Activated T-cell treated with anti-CD3 and anti-CD28 coated beads, Interleukin-2, amount 50 U/mL, for 72 hours (primary cell): ENCODE data around the gene TCAP. TPM values are rescaled to one million over a fixed set of nuclear protein-coding genes. Genes with fewer than 3 reads are reported as not detected.

Experiments
- ATAC-seq, 2 donors: fragments of 150-1000 bp; cut with Tn5 transposase; replicated peaks in 1 of 2; 2 replicates each; pipeline ENCODE4 v1.10.0; 2021; ENCODE audit warnings: moderate library complexity in 2 of 2, mild to moderate bottlenecking in 1 of 2
- DNase-seq, 2 donors: peaks; one replicate each; pipeline ENCODE4 v3.0.0; 2021 to 2022; ENCODE audit warnings: mixed read lengths in 1 of 2
- H3K27ac Mint-ChIP-seq: one replicate; pipeline ENCODE4 v1.8.0; 2022; ENCODE audit warnings: mild to moderate bottlenecking, moderate library complexity, mixed read lengths
- H3K27me3 Mint-ChIP-seq: one replicate; pipeline ENCODE4 v1.8.0; 2022; ENCODE audit warnings: low read depth, mixed read lengths
- H3K36me3 Mint-ChIP-seq, 2 donors: one replicate each; pipeline ENCODE4 v1.8.0; 2022; ENCODE audit warnings: mixed read lengths in 2 of 2, mild to moderate bottlenecking in 1 of 2; ENCODE audit not compliant: insufficient read depth in 2 of 2
- H3K4me1 Mint-ChIP-seq: one replicate; pipeline ENCODE4 v1.8.0; 2022; ENCODE audit warnings: low read depth, mixed read lengths
- H3K4me3 Mint-ChIP-seq, 2 donors: one replicate each; pipeline ENCODE4 v1.8.0; 2022; ENCODE audit warnings: mild to moderate bottlenecking in 2 of 2, mixed read lengths in 2 of 2, moderate library complexity in 2 of 2
- H3K9me3 Mint-ChIP-seq, 2 donors: one replicate each; pipeline ENCODE4 v1.8.0; 2022; ENCODE audit warnings: mixed read lengths in 2 of 2
- total RNA-seq, 2 donors: library from RNA; stranded (reverse); gene quantifications; one replicate each; pipeline ENCODE4 v1.2.3, GENCODE V29; 2022

The TCAP gene
- total RNA-seq, 2 donors from 2014 or later: 1.4 to 1.5 TPM

GRCh38 chr17:39635614-39636176 is 29.5 kb upstream of the TCAP start:
- Mint-ChIP-seq H3K4me1 (peaks cover 46% of the 10 kb centered on the region), H3K27ac (no peak overlapping the region), H3K4me3 (no peak overlapping the region), H3K9me3 (no peaks in the 10 kb centered on the region), H3K36me3 (no peaks in the 10 kb centered on the region), H3K27me3 (peaks cover 15% of the 10 kb centered on the region)
- no peak for ATAC-seq
- no peak for DNase-seq

GRCh38 chr17:39636587-39636926 is 28.6 kb upstream of the TCAP start:
- Mint-ChIP-seq H3K36me3 (no peaks in the 10 kb centered on the region), H3K9me3 (no peaks in the 10 kb centered on the region), H3K4me3 (peak overlapping the region; percentile 88 to 92), H3K27ac (peak overlapping the region; percentile 69), H3K27me3 (peaks cover 7% of the 10 kb centered on the region), H3K4me1 (peaks cover 42% of the 10 kb centered on the region)
- DNase-seq (no peak), ATAC-seq (peak; percentile 5 to 6)

- Mint-ChIP-seq H3K9me3 (no peaks in the 10 kb centered on the region), H3K4me1 (peaks cover 42% of the 10 kb centered on the region), H3K4me3 (peak within 1 kb of the TSS; percentile 88 to 92), H3K27me3 (peaks cover 1% of the 10 kb centered on the region), H3K36me3 (no peaks in the 10 kb centered on the region), H3K27ac (peak within 1 kb of the TSS; percentile 69)
- DNase-seq (peak; percentile 93 to 95), ATAC-seq (peak; percentile 94)
These were observed 28.0 kb upstream of the TCAP start, which contains the start of gene STARD3 for GRCh38 chr17:39636927-39637736. Gene STARD3 (plus strand): TSS chr17:39637144. CDS start chr17:39653532, 16,388 bp downstream.

GRCh38 chr17:39638317-39638716 is 26.8 kb upstream of the TCAP start:
- Mint-ChIP-seq H3K27ac (peak overlapping the region; percentile 43), H3K4me3 (peak overlapping the region; percentile 88 to 92), H3K9me3 (no peaks in the 10 kb centered on the region), H3K27me3 (no peaks in the 10 kb centered on the region), H3K4me1 (peaks cover 54% of the 10 kb centered on the region), H3K36me3 (no peaks in the 10 kb centered on the region)
- ATAC-seq (no peak), DNase-seq (no peak)

GRCh38 chr17:39639043-39639442 is 26.1 kb upstream of the TCAP start:
- no peak for ATAC-seq
- H3K9me3 Mint-ChIP-seq: no peaks in the 10 kb centered on the region
- H3K36me3 Mint-ChIP-seq: no peaks in the 10 kb centered on the region
- no peaks in the 10 kb centered on the region for H3K27me3 Mint-ChIP-seq
- peaks cover 61% of the 10 kb centered on the region for H3K4me1 Mint-ChIP-seq
- H3K27ac Mint-ChIP-seq: peak overlapping the region; percentile 36
- no peak for DNase-seq
- H3K4me3 Mint-ChIP-seq: peak overlapping the region in 1 of 2 donors; percentile 6

GRCh38 chr17:39639566-39640458 is 25.3 kb upstream of the TCAP start:
- Mint-ChIP-seq H3K27ac (no peak overlapping the region), H3K4me3 (no peak overlapping the region), H3K27me3 (no peaks in the 10 kb centered on the region), H3K36me3 (no peaks in the 10 kb centered on the region), H3K4me1 (peaks cover 69% of the 10 kb centered on the region), H3K9me3 (no peaks in the 10 kb centered on the region)
- DNase-seq (no peak), ATAC-seq (no peak)

GRCh38 chr17:39640591-39641031 is 24.5 kb upstream of the TCAP start:
- Mint-ChIP-seq H3K9me3 (no peaks in the 10 kb centered on the region), H3K4me3 (no peak overlapping the region), H3K4me1 (peaks cover 71% of the 10 kb centered on the region), H3K36me3 (no peaks in the 10 kb centered on the region), H3K27ac (peak overlapping the region; percentile 25), H3K27me3 (no peaks in the 10 kb centered on the region)
- ATAC-seq (no peak), DNase-seq (no peak)

- H3K27me3 Mint-ChIP-seq: no peaks in the 10 kb centered on the region
- no peak for DNase-seq
- peaks cover 69% of the 10 kb centered on the region for H3K4me1 Mint-ChIP-seq
- H3K27ac Mint-ChIP-seq: no peak overlapping the region
- no peak for ATAC-seq
- H3K4me3 Mint-ChIP-seq: no peak overlapping the region
- no peaks in the 10 kb centered on the region for H3K9me3 Mint-ChIP-seq
- H3K36me3 Mint-ChIP-seq: no peaks in the 10 kb centered on the region
These were observed 24.1 kb upstream of the TCAP start for GRCh38 chr17:39641097-39641496.

- Mint-ChIP-seq H3K9me3 (no peaks in the 10 kb centered on the region), H3K27me3 (no peaks in the 10 kb centered on the region), H3K36me3 (no peaks in the 10 kb centered on the region), H3K27ac (no peak overlapping the region), H3K4me3 (no peak overlapping the region), H3K4me1 (peaks cover 63% of the 10 kb centered on the region)
- DNase-seq: no peak
- ATAC-seq: no peak
These were observed 23.3 kb upstream of the TCAP start for GRCh38 chr17:39641883-39642282.

- no peaks in the 10 kb centered on the region for H3K36me3 Mint-ChIP-seq
- H3K27ac Mint-ChIP-seq: peak overlapping the region; percentile 2
- no peak for ATAC-seq
These were observed 22.7 kb upstream of the TCAP start for GRCh38 chr17:39642291-39643074.

GRCh38 chr17:39643271-39643670 is 21.9 kb upstream of the TCAP start:
- peak overlapping the region; percentile 2 for H3K27ac Mint-ChIP-seq
- peak in 1 of 2 donors; percentile 26 for ATAC-seq
- no peak overlapping the region for H3K4me3 Mint-ChIP-seq
- no peaks in the 10 kb centered on the region for H3K27me3 Mint-ChIP-seq
- DNase-seq: no peak
- no peaks in the 10 kb centered on the region for H3K36me3 Mint-ChIP-seq
- H3K9me3 Mint-ChIP-seq: no peaks in the 10 kb centered on the region
- H3K4me1 Mint-ChIP-seq: peaks cover 56% of the 10 kb centered on the region

More at GRCh38 chr17:39642291-39643074, 22.7 kb upstream of the TCAP start:
- no peak for DNase-seq
- H3K27me3 Mint-ChIP-seq: no peaks in the 10 kb centered on the region
- peaks cover 63% of the 10 kb centered on the region for H3K4me1 Mint-ChIP-seq
- no peaks in the 10 kb centered on the region for H3K9me3 Mint-ChIP-seq
- no peak overlapping the region for H3K4me3 Mint-ChIP-seq

GRCh38 chr17:39647256-39647655 is 17.9 kb upstream of the TCAP start:
- no peaks in the 10 kb centered on the region for H3K27me3 Mint-ChIP-seq
- DNase-seq: no peak
- no peak for ATAC-seq
- H3K36me3 Mint-ChIP-seq: no peaks in the 10 kb centered on the region
- peaks cover 52% of the 10 kb centered on the region for H3K4me1 Mint-ChIP-seq
- no peak overlapping the region for H3K27ac Mint-ChIP-seq
- H3K4me3 Mint-ChIP-seq: no peak overlapping the region
- H3K9me3 Mint-ChIP-seq: no peaks in the 10 kb centered on the region
